ENCODE measurements around the gene CNOT11.

DNA sequence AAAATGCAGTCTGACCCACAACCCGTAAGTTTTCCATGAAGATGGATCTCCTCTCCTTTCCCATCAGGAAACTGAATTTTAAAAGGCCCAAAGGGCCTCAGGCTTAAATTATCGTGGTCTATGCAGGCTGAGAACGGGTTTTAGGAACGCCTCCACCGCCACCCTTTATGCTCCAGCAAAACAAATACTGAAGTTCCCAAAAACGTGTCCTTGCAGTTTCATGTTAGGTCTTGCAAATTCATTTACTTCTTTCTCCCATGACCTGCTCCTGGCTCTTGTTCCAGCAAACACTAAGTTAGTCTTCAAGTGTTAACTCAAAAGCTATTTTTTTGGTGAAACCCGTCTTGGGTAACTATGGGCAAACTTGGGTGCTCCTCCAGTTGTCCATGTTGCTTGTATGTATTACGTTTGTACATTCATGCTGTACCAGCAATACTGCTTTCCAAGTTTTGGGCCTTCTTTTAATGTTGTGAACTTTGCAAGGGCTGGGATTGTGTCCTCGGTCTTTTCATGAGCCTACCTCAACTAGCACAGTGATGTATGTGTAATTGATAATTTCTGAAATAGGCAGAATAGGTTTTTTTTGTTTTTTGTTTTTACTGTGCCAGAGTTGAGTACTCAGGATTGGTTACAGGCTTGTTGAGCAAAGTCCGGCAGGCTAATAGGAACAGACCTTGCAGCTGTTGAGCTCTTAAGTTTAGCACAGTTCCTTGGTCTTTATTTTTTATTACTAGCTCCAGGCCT lies 57.6 kb downstream of the CNOT11 start:
- TF ChIP-seq, protein P1, sequence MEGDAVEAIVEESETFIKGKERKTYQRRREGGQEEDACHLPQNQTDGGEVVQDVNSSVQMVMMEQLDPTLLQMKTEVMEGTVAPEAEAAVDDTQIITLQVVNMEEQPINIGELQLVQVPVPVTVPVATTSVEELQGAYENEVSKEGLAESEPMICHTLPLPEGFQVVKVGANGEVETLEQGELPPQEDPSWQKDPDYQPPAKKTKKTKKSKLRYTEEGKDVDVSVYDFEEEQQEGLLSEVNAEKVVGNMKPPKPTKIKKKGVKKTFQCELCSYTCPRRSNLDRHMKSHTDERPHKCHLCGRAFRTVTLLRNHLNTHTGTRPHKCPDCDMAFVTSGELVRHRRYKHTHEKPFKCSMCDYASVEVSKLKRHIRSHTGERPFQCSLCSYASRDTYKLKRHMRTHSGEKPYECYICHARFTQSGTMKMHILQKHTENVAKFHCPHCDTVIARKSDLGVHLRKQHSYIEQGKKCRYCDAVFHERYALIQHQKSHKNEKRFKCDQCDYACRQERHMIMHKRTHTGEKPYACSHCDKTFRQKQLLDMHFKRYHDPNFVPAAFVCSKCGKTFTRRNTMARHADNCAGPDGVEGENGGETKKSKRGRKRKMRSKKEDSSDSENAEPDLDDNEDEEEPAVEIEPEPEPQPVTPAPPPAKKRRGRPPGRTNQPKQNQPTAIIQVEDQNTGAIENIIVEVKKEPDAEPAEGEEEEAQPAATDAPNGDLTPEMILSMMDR (IDR thresholded peaks at IDR 0.05): no peak
- no peak for TF ChIP-seq POLR2A (IDR thresholded peaks at IDR 0.05)
